GM21360 (cell line): ENCODE measurements around the gene ZNF202.
"Not testable (repeated sequence)": the region's sequence is repeated elsewhere in the genome, so short reads cannot be mapped to it uniquely, and the experiment has no call there.

Source experiments
- ATAC-seq: cut with Tn5 transposase; IDR thresholded peaks from one replicate; pipeline ENCODE4 v1.9.1; 2021; ENCODE audit warnings: mild to moderate bottlenecking, moderate library complexity; ENCODE audit not compliant: unreplicated experiment

The ZNF202 gene

DNA sequence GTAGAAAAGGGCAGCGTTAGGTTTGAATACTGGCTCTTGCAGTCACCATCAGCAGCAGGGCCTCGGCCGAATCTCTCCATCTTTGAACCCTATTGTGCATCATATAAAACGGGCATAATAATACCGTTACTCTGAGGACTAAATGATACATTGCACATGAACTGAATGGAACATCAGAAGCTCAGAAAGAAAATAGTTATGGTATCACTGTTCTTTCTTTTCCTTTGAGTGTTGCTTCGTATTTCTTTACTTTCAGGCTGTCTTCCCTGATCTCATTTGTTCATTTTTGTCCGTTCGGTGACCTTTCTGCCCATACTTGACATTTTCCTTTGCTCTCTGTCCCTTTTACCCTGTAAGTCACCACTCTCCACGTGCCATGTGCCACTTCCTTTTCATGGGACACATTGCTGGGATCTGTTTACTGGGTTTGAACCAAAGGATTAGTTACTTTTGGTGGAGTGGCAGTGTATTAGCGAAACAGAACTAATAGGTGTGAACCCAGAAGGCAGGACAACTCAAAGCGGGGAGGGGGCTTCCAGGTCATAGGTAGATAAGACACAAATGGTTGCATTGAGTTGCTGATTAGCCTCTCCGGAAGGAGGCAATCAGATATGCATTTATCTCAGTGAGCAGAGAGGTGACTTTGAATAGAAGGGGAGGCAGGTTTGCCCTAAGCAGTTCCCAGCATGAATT is 717 bp upstream of the ZNF202 start:
- peak; percentile 3 for ATAC-seq

DNA sequence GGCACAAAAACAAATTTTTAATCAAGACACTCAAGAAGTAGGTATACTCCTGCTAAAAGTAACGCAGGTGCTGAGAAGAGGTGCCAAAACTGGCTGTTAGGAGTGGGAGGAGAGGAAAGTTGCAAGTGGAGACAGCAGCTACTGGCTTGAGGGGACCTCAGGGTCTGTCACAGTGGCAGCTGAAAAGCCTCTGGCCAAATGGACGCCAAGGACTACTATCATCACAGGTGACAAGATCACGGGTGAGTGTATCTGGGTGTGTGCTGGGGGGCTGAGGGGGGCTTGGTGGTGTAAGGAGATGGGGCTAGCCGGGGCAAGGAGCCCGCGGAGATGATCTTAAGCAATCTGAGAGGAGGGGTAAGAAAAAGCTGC is 687 bp downstream of the ZNF202 start:
- no peak for ATAC-seq

DNA sequence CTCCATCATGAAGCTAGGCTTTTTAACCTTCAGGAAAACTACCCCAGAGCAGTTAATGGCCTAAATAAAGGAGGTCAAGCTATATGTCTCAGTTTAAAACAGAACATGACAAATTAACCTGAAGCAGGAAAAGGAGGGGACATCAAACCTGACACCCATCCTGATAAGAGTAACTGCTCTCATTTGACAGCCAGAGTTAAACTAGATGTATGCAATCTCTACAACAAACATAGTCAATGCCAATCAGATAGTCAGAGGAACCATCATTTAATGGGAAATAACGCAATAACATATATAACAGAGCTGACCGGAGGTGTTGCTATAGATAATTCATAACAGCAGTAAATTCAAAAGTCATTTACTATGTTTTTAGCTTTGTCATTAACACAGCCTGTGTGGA is 3.1 kb downstream of the ZNF202 start:
- ATAC-seq = no peak

DNA sequence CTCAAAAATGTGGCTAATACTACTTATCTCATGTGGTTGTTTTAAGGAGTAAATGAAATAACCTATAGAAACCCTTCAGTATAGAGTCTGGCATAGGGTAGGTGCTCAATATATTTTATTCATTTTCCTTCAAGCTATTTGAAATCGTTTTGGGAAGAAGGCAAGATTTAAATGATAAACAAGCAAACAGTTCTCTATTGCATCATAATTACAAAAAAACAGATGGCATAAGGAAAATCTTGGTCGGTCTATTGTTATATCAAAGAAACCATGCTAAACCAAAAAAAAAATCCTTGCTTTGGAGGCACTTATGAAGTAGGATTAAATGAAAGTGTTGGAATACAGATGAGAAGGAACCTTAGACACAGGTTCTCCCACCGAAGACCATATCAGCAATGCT is 4.7 kb downstream of the ZNF202 start:
- ATAC-seq = no peak

DNA sequence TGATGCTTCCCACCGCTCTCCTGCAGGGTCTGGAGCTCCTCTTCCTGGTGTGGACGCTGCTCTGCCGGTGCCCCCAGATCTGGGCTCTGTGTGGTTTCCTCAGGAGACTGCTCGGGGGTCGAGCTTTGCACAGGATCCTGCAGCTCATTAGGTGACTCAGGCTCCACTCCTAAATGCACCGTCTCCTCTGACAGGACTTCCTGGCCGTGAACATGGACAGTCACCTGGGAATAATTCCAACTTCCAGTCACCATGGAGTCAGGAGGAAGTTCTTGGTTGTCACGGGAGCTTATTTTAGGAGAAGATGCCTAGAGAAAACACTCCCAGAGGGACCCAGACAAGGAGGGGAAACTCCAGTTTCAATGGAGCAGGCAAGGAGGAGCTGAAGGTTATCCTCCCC is 11.9 kb downstream of the ZNF202 start:
- no peak for ATAC-seq

DNA sequence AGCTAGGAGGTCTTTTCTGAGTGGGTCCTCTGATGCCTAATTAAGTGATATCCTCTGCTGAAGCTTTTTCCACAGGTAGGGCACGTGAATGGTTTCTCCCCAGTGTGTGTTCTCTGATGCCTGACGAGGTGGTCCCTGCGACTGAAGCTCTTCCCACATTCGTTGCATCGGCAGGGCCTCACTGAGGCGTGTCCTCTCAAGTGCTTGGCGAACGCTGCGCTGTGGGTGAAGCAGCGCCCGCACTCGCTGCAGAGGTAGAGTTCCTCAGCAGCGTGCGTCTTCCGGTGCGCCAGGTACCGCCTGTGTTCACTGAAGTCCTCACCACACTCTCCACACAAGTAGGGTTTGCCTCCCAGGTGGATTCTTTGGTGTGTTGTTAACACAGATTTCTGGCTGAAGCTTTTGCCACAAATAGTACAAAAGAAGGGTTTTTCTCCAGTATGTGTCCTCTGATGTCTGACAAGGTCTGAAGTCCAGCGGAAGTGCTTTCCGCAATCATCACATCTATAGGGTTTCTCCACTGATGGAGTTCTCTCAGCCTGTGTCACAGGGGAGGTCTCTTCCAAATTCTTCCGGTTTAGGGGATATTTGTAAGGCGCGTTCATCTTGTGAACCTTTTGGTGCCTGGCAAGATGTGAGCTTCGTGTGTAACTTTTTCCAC is 15.3 kb downstream of the ZNF202 start:
- no peak for ATAC-seq

DNA sequence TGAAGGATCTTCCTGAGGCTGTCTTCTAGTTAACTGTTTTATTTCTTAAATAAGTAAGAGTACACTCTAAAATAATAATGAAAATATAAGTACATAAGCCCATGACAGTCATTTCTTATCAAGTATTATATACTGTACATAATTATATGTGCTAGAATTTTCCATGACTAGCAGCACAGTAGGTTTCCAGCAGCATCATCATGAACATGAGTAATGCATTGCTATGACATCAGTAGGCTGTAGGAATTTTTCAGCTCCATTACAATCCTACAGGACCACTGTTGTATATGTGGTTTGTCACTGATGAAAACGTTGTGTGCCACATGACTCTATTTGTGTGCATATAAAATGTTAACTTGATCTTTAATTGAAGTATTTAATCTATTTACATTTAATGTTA is 22.0 kb downstream of the ZNF202 start:
- no peak for ATAC-seq

DNA sequence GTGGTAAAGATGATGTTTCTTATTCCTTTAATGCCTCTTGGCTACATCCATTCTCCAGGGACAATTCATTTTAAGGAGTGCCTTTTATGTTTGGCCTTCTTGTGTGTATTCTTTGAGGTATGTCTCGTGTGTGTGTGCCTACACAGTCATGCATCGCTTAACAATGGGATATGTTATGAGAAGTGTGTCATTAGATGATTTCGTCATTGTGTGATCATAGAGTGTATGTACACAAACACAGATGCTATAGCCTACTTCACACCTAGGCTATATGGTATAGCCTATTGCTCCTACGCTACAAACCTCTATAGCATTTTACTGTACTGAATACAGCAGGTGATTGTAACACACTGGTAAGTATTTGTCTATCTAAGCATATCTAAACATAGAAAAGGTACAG is 23.0 kb downstream of the ZNF202 start:
- no peak for ATAC-seq

DNA sequence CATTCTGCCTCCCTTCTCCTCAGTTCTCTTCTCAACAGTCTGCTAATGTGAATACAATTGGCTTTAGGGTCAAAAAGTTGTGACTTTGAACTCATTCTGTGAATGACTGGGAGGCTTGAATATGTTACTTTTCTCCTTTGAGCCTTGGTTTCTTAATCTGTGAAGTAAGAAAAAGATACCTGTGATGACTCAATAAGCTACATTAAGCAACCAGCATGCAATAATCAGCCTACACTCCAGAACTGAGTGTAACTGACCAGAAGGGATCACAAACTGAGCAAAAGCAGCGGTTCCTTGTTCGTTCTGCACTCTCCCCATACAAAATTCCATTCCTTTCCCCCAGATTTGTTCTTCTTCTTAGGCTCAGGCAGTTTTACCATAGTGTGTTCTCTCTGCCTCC is 23.4 kb downstream of the ZNF202 start:
- ATAC-seq = no peak

DNA sequence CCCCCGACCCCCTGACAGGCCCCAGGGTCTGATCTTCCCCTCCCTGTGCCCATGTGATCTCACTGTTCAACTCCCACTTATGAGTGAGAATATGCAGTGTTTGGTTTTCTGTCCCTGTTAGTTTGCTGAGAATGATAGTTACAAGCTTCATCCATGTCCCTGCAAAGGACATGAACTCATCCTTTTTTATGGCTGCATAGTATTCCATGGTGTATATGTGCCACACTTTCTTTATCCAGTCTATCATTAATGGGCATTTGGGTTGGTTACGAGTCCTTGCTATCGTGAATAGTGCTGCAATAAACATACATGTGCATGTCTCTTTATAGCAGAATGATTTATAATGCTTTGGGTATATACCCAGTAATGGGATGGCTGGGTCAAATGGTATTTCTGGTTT is 28.8 kb downstream of the ZNF202 start:
- ATAC-seq = not testable (repeated sequence)

DNA sequence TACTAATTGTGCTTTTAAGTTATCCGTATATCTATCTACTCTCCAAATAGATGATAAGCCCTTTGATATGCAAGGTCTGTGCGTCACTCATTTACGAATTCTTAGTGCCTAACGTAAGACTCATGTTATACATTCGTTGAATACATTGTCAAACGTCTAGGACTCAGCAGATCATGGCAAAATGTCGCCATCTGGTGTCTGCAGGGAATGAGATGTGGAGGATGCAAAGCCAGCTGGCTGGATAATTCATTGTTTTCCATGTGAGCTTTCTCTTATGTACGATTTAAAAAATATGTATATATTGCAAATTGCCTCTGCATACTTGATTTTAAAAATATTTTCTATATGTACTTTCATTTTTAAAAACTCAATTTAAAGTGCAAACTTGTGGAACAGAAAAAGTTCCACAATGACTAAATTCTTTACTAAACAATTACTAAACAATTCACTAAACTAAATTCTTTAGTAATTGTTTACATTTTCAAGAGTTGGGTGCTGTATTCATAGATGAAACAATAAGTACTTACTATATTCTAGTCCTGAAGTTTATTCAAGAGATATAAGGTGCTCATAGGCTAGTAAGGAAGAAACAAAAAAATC is 33.8 kb downstream of the ZNF202 start:
- peak; percentile 48 for ATAC-seq

DNA sequence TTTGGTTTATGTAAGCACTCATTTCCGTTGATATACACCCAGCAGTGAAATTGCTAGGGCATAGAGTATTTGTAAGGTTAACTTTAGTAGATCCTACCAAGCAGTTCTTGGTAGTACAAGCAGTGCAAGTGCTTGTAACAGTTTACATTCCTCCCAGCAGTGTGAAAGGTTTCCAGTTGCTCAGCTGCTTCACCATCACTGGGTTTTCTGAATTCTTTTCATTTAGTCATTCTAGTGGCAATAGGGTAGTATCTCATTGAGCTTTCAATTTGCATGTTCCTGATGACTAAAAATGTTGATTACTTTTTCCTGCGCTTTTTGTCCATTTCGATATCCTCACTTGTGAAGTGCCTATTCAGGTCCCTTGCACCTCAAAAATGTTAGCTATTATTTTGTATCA is 34.3 kb downstream of the ZNF202 start:
- ATAC-seq = no peak

DNA sequence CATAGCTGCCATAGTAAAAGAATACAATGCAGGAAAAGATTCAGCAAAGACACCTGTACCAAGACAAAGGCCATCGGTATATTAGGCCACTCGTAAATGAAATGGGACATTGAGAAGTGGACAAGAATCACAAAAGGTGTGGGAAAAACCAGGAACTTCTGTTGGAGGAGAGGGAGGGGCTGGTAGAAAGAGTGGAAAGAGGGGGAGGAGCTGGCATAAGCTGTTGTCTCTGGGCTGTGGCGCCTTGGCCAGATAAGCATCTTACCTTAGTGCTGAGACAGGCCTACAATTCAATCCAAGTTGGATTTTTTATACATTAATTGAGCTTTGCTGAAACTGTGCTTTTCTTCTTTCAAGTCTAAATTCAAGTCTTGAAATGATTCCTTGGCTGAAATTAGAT is 37.1 kb downstream of the ZNF202 start:
- ATAC-seq = no peak

DNA sequence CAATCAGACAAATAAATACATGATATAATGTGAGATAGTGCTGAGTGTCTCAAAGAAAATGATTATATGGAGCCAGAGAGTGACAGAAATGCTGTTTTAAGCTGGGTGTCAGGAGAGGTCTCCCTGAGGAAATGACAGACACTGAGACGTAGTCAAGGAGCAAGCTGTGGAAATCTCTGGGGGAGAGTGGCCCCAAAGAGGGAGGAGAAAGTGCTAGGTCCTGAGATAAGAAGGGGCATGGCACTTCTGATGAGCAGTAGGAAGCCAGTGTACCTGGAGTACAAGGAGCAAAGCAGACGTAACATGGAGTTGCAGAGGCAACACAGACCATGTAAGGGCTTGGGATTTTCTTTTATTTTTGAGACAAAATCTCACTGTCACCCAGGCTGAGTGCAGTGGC is 38.8 kb downstream of the ZNF202 start:
- ATAC-seq = no peak

DNA sequence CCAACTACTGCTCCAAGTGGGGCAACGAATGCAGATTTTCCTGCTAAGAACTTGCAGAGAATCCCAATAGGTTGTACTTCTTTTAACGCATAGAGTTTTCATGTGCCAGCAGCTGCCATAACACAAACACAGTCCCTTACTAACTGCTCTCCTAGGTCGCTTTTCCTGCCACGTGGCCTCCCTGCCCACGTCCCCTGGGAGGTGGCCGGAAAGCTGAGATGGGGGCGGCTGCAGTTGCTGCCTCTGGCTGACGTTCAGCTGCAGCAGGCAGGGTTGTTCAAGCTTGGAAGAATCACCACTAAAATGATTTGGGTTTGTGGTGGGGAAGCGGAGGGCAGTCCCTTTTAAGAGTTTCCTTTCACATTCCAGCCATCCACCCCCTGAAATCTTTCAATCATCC is 39.3 kb downstream of the ZNF202 start:
- ATAC-seq = peak; percentile 75

DNA sequence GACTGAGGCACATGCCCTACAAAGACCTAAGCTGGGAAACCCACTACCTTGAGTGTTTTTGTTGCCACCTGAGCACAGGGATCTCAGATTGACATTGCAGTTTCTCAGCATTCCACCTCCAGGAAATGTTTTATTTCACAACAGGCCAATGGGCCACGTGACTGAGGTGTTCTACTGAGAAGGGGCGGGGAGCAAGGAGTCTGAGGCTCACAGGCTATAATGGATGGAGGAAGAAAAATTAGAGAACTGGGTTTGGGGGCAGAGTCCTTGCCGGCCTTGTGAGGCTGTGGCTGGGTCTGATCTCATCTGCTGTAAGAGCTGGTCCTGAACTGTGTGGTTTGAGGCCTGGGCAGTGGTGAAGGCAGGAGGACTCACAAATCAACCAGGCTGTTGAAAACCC is 40.7 kb downstream of the ZNF202 start:
- no peak for ATAC-seq

DNA sequence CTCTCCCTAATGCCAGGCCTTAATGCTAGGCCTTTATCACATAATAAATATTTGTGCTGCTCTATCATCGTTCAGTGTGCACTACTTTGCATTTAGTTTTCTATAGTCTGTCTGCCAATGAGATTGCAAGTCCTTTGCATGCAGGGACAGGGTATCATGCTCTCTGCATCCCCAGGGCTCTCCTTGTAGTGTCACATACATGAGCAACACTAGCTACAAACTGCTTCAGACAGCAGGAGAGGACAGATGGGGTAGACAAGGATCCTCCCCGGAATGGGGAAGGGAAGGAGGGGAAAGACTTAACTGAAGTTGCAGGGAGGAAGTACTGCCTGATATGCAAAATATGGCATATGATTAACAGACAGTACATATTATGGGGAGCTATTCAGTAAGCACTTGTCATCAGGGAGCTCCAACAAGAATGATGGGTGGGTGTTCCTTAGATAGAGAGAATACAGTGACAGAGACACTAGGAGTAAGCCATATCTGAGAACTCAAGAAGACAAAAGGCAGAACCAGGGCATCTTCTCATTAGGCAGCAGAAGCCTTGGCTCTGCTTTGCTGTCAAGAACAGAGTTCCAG is 42.8 kb downstream of the ZNF202 start:
- no peak for ATAC-seq

DNA sequence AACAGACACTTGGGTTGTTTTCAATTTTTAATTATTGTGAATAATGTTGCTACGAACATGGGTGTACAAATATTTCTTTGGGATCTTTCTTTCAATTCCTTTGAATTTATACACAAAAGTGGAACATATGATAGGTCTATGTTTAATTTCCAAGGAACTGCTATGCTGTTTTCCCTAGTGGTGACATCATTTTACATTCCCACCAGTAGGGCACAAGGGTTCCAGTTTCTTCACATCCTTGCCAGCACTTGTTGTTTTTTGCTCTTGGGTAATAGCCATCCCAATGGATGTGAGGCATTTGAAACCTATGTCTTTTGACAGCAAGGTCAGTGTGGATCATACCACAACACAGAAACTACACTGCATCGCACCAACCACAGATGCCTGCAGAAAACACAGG is 45.3 kb downstream of the ZNF202 start:
- ATAC-seq = no peak

DNA sequence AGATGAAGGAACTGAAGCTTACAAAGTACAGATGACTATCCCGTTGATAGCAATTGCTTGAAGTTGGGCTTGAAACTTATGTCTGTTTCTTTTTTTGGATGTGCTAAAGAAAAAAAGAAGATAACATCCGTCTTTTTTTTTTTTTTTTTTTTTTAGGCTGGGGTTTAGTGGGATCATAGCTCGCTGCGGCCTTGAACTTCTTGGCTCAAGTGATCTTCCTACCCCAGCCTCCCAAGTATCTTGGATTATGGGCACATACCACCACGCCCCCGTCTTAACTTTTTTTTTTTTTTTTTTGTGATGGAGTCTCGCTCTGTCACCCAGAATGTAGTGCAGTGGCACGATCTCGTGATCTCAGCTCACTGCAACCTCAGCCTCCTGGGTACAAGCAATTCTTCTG is 46.2 kb downstream of the ZNF202 start:
- no peak for ATAC-seq

DNA sequence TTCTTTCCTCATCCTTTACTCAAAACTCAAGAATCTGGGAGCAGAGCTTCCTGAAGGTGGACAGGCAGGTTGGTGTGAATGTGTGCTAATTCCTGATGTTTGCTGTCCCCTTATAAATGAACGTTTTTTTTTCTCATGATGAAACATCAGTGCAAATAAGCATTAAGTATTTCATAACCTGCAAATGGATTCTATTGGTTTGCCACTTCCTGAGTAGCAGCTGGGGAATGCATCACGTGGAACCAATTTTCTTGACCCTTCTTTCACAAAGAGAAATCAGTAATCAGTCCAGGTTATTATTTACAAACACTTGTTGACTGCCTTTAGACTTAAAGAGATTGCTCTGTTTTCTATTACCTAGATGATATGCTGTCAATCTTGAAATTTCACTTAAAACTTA is 46.9 kb downstream of the ZNF202 start:
- no peak for ATAC-seq

DNA sequence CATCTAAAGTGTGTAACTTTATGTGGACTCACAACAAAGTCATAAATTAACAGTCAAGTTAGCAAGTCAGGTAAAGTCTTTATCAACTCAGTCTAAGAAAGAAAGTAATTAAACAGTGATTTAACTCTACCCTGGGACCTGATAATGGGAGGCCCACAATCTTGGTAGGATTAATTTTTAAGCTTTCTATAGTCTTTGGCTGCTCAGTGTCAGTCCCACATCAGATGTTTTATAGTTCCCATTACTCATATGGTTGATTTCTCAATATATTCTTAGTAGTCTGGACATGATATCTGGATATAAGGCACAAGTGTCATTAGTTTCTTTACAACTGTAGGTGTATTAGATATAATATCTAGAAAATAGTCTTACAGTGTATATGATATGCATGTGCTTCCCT is 48.5 kb downstream of the ZNF202 start:
- no peak for ATAC-seq

DNA sequence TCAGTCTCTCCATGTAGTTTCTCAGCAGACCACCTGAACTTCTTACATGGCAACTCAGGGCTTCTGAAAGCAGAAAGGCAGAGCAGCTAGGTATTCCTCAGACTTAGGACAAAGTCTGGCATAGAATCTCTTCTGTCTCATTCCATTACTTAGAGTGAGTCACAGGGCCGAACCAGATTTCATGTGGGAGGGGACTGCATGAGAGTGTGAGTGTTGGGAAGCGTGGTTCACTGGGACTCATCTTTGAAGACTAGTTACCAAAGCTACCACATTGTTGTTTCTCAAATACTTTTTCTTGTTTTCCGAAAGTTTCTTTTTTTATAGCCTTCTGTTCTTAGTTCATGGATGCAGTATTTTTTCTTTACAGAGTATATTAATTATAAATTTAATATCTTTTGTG is 51.0 kb downstream of the ZNF202 start:
- no peak for ATAC-seq
